NCI-H748 (cell line): ENCODE data around the gene ZFYVE28.
"Not testable (repeated sequence)": the region's sequence is repeated elsewhere in the genome, so short reads cannot be mapped to it uniquely, and the experiment has no call there.

Experiments used
- DNase-seq: peaks from one replicate; lab custom pipeline; 2025; ENCODE audit not compliant: unreplicated experiment; lab: John Stamatoyannopoulos, UW

ZFYVE28 gene

DNA sequence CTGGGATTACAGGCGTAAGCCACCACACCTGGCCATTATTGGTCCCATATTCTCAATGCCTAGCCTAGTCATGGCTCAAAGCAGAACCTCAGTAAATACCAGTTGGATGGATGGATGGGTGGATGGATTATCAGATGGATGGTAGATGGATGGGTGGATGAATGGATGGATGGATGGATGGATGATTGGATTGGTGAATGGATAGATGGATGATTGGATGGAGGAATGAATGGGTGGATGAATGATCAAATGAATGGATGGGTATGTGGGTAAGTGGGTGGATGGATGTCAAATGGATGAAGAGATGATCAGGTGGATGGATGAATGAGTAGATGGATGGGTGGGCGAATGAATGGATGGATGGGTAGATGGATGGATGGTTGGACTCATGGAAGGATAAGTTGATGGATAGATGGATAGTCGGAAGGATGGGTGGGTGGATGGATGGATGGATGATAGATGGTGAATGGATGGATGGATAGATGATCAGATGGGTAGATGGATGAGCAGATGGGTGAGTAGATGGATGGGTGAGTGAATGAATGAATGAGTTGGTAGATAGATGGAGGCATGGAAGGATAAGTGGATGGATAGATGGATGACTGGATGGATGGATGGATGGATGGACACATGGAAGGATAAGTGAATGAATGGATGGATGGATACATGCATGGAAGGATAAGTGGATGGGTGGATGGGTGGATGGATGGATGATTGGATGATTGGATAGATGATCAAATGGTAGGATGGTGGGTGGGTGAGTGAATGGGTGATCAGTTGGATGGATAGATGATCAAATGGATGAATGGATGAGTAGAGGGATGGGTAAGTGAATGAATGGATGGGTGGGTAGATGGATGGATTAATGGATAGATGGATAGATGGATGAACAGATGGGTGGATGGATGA is 28.5 kb upstream of the ZFYVE28 start:
- no peak for DNase-seq

DNA sequence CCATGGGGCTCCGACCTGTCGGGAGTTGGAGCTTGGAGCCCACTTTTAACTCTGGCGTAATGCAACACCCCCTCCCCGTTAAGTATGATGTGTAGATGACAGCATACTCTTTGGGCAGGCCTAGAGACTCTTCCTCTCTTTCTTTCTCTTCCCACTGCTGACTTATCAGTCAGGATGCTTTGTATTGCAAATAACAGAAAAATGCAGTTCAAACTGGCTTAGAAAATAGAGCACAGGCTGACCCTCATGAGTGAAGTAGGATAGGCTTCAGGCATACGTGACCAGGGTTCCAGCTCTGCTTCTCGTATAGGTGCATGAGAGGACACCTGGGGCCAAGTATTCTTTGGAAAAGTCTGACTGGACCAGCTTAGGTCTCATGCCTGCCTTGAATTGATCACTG is 27.1 kb upstream of the ZFYVE28 start:
- no peak for DNase-seq

DNA sequence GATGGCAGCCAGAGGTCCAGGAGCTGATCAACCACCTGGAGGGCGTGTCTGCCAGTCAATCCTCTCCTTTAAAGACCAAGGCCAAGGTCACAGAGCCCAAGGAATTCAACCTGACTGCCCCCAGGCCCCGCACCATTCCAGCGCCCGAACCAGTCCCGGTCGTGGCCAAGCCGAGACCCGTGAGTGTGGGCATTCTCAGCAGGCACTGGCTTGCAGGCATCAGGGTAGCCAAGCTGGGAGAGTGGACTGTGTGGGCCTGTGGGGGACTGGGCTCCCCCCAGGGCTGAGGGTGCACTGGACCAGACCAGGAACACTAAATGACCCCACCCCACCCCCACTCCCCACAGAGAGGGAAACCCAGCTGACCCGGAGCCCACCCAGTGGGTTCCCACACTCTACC is 26.7 kb upstream of the ZFYVE28 start:
- DNase-seq, result no peak

DNA sequence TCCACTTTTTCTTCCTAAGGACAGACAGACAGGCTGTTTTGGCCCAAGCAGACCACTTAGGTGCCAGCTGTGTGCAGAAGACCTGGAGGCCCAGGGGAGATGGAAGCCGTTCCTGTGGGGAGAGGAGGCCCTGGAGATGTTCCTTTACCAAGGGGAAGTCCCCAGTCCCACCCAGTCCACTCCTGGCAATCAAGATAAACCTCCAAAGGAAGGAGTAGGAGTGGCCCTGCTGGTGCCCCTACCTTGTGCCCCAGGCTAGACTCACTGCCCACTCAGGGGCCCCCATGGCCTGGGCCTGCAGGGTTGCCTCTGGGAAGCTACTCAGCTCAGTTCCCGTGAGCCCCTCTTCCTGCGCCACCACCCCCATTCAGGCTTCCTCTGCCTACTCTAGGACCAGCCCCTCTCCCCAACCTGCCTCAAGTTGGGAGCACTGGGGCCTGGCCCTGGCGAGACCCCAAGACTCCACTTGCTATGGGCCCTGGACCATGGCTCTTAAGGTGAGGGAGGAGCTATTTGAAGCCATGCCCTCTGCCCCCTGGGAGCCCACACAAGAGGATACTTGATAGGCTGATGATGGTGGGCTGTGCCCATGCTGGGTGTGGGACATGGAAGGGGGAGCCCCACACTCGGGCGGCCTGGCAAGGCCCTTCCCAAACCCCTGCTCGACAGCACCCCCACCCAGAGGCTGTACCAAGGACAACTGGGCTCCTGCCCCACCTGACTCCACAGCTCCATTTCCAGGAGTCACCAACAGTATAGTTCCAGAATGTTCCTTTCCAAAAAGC is 25.7 kb upstream of the ZFYVE28 start:
- no peak for DNase-seq

DNA sequence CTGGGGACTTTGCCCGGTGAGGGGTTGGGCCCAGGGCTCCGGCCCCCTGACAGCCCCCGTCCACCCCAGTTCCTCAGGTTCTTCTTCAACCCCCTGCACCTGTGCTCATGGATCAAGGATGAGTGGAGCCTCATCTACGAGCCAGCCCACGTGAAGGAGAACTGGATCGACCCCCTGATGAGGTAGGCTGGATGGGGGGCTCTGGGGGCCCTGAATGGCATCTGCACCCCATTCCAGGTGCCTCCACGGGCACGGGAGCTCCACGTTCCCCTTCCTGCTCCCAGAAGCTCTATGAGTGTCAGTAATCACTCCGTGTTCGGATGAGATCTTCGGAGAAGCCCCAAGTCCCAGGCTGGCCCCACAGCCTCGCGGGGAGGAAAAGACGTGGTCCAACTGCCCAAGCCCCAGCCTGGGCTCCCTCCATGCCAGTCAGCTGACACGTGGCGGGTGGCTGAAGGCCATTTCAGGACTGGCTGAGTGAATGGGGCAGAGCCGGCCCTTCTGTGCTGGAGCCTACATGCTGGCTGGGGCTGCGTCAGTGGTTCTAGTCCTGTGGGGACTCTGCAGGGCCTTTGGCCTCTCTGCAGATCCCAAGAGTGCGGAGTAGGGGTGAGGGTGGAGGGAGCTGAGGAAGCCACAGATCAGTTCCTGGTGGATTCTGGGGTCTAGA is 24.8 kb upstream of the ZFYVE28 start:
- no peak for DNase-seq

DNA sequence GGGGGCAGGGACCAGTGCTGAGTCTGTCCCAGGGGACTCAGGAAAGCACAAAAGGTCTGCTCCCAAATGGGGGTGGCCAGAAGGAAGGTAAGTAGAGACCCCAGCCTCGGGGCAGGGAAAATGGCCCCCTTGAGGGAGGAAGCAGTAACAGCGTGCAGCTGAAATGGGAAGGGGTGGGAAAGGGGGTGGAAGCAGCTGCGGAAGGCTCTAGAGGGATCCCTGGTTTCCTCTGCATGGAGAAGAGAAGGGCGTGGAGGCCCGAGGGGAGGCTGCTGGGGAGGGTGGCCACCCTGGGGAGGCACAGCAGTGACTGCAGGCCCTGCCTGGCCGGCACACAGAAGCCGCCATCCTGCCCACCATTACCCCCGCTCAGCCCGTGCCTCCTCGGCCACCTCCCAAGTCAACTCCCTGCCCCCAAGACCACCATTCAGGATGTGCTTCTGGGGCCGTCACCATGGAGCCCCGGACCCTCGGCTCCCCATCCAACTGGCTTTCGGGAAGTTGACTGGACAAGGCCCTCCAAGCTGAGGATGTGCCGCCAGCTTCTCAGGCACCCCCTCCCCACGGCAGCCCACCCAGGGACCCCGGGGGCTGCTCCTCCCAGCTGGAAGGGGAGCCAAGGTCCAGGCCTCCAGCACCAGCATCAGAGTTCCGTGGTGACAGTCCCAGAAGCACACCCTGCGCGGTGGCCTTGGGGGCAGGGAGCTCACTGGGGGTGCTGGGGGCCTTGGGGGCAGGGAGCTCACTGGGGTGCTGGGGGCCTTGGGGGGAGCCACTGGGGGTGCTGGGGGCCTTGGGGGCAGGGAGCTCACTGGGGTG is 23.9 kb upstream of the ZFYVE28 start:
- DNase-seq, result no peak

DNA sequence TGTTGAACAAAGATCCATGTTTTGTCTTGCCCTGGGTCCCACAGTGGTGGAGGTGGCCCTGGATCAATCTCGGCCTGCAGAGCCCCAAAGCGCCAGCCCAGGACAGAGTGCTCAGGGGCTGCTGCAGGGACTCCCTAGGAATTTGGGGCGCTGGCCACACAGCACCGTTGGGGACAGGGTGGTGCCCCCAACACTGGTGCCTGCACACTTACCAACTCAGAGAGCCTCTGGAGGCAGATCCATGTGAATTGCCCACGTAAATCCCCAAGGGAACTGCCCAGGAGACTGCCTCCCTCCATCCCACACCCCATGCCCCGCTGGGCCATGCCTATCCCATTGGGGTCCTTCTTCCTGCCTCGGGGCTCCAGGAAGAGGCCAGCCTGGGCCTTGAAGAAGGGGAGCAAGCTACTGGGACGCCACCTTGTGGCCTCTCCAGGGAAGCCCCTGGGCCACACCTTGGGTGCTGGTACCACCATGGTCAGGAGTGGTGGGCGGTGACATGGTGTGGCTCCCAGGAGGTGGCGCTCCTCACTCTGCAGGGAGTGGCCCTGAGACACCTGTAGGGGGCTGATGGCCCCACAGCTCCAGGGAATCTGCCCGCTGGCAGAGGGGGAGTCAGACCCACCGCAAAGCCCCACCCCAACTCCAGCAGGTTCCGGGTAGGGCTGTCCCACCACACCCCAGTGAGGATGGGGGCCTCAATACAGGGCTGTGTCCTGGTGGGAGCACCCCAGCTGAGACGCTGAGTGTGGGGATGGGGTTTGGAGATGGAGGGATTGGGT is 23.1 kb upstream of the ZFYVE28 start:
- DNase-seq, result peak; percentile 61

DNA sequence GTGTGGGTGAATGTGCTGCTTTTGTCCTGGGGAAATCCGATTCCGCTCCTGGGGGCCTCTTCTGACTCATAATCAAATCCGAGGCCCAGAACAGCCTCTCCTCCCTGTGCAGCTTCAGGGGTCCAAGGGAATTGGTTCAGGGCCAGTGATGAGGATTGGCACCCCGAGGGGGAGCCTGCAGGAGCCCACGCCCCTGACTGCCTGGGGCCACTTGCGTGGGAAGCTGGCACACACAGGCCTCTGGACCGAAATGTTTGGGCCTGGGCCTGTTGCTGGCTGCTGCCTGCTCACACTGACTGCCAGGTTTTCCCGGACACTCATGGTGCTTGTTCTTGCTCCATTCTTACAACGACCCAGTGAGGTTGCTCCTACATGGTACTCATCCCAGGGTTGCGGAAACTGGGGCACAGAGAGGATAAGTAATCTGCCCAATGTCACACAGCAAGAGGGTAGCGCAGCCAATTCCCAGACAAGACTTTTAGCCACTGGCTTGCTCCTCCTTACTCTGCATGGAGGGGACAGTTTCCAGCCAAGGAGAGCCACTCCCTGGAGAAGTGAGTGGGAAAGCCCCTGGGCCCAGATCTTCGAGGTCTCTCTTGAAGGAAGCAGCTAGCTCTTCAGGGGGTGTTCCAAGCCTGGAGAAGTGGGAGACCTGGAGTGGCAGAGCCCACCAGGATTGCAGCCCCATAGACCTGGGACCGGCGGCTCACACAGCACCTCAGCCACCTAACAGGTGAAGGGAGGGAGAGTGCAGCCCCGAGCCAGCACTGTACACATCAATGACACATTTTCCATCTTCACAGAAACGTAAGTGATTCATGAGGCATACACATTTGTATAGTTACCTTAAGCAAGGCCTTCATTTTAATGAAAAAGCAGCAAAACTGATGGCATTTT is 20.6 kb upstream of the ZFYVE28 start:
- DNase-seq, result no peak

DNA sequence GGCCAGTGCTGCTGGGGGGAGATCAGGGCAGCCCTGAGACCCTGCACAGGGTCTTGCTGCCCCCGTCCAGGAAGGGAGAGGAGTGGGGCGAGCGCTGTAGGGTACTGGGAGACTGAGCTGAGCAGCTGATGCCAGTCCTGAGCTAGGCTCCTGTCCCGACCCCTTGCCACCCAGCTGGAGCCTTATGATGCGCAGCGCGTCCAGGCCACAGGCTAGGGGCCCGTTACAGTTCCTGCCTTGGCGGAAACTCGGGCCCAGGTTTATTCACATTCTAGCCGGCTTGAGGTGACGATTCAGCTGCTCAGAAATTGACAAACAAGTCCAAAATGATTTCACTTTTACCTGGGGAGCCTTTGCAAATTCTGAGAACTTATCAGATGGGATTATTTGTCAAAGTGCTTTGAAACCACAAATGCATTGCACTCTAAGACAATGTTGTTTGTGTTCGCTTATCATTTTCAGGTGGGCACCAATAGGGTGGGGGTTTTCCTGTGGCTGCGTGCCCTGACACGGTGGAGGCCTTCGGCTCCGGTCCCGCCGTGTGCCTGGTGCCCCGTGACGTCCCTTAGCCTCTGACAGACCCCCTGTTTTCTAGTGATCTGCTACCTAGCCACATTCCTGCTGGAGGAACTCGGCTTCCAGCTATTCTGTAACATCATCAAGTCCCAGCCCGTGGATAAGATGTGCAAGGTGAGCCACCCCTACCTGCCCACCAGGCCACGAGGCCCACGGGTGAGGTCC is 19.2 kb upstream of the ZFYVE28 start:
- no peak for DNase-seq

DNA sequence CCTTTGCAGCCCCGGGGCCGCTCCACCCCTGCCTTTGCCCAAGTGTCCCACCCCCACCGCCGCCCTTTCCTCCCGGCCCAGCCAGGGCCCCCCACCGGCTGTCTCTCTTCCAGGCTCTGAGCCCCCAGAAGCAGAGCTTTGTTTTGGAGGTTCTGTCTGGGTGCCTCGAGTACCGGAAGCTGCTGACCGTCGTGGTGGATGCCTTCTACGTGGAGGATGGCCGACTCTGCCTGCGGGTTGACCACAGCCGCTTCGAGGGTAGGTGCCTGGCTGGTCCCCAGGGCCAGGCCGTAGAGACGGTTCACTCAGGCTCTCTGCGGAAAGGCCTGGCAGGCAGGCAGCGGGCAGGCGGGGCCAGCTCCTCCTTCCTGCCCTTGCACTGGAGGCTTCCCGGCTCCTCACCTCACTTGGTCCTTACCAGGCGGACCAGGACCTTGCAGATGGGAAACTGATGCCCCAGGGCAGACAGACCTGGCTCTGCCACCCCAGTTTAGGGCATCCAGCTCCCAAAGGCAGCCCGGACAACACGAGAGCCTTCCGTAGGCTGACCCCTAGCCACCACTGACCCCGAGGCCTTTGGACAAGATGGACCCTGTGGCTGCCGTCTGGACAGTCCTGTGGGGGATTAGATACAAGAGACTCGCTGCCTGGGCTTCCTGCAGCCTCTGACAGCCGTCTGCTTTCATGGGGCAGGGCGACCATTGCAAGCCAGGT is 18.5 kb upstream of the ZFYVE28 start:
- DNase-seq, result no peak

DNA sequence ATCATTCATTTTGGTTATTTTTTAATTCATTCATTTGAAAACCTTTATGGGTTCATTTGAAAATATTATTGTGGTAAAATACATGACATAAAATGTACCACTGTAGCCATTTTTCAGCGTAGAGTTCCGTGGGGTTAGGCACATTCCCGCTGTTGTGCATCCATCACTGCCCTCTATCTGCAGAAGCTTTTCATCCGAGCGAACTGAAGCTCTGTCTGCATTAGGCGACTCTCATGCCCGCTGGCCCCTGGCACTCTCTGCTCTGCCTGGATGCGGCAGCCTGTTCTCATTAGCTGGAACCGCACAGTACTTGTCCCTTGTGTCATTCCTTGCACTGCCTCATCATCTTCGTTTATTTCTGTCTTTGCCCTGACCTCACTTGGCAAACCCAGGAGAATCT is 17.9 kb upstream of the ZFYVE28 start:
- no peak for DNase-seq

DNA sequence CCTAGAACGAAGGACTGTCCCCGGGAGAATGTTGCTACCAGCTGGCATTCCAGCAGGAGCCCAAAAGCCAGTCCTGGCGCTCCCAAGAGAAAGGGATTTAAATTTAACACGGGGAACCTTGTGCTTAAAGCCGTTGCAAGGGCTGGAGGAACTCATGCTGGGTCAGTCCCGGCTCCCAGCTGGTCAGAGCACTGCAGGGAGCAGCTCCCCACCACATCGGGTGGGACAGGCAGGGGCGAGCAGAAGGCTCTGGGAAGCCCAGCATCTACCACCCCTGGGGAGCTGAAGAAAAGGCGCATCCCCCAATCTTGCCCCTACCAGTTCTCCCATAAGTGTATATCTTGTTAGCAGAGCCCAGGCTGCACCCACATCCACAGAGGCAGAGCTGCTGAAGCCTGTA is 16.0 kb upstream of the ZFYVE28 start:
- no peak for DNase-seq

DNA sequence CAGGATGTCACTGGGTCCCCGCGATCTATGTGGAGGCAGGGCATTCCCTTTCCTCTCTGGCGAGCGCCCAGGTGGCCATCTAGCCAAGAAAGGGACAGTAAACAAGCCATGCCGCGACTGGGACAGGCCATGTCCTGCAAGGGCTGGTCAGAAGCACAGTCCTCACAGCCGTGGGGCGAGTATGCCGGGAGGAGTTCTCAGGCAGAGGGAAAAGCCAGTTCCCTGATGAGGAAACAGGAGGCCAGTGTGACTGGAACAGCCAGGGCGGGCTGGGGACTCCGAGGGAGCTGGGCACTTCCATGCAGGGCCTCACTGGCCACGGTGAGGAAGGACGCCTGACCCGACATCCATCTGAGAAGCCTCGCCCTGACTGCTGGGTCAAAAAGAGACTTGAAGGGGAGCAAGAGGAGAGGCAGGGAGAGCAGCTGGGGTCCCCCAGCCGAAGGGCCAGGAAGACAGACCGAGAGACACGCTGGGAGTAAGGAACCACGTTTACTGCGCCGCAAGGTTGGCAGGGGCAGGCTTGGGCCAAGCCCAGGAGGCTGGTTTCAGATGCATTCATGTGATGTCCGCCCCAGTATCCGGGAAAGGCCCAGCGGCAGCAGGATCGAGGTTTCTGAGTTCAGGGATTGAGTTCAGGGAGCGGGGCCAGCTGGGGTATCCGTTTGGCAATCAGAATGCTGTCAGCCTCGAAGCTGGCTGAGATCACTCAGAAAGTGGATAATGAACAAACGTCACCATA is 15.3 kb upstream of the ZFYVE28 start:
- DNase-seq, result no peak

DNA sequence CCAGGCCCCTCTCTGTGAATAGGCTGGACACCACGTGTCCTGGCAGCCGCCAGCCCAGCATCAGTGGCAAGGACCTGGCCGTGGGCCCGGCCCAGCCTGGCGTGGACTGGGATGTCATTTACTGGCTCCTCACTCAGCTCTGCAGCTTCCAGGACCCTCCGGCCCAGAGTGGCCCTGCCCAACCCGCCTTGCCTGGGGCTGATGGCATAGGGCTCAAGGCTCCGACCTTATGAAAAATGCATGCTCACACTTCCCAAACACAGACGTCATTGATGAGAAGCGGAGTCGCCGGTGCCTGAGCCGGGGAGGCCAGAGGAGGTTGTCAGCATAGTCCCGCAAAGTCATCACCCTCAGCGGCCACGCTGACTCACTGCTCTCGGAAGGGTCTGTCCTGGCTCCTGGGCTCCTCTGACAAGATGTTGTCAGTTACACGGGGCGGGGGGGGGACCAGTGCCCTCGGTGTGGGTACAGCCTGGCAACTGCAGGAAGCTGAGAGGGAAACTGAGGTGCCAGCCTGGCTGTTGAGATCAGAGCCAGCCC is 14.6 kb upstream of the ZFYVE28 start:
- DNase-seq, result no peak

DNA sequence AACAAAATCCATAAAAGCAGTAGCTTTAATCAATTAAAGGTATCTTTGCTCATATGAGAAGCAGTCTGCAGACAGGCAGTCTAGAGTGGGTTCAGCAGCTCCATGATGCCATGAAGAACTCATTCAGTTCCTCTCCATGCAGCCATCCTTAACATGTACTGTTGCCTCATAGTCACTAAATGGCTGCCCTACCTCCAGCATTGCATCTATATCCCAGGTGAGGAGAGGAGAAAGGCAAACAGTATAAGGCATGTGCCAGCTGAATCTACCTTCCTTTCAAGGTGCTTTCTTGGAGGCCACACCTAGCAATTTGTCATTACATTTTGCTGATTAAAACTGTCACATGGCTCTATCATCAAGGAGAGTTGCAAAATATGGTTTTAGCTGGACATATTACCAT is 13.6 kb upstream of the ZFYVE28 start:
- no peak for DNase-seq

DNA sequence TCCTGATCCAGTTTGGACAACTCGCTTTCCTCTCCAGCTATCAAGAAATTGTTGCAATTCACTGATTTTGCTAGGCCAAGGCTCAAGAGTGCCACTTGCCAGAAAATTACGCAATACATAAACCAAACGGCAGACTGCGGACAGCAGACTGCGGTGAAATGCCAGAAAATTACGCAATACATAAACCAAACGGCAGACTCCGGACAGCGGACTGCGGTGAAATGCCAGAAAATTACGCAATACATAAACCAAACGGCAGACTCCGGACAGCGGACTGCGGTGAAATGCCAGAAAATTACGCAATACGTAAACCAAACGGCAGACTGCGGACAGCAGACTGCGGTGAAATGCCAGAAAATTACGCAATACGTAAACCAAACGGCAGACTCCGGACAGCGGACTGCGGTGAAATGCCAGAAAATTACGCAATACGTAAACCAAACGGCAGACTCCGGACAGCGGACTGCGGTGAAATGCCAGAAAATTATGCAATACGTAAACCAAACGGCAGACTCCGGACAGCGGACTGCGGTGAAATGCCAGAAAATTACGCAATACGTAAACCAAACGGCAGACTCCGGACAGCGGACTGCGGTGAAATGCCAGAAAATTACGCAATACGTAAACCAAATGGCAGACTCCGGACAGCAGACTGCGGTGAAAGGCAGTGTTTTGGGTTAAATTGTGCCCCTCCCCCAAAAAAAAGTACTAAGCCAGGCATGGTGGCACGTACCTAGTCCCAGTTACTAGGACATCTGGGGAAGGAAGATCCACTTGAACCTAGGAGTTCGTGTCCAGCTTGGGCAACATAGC is 11.7 kb upstream of the ZFYVE28 start:
- DNase-seq, result not testable (repeated sequence)
